Testis (tissue), 2 donors: ENCODE measurements around the gene PNMA8B.

Source experiments
- CTCF ChIP-seq, 3 experiments: fragments of 450-650 bp in 2 of 3; fragments of 200-600 bp in 1 of 3; sonication (generic) in 1 of 3; IDR thresholded peaks; one replicate each; pipeline ENCODE4 v1.5.1; 2016 to 2019; ENCODE audit warnings: antibody characterized with exemption in 3 of 3, mild to moderate bottlenecking in 2 of 3, moderate library complexity in 1 of 3
- POLR2A ChIP-seq: fragments of 450-650 bp; IDR thresholded peaks from one replicate; pipeline ENCODE4 v1.6.1; 2017; ENCODE audit warnings: antibody characterized with exemption, mild to moderate bottlenecking, moderate library complexity

GRCh38 chr19:46481223-46481848 lies 14.3 kb downstream of the PNMA8B start:
- no peak for TF ChIP-seq CTCF (IDR thresholded peaks at IDR 0.05)
- no peak for TF ChIP-seq POLR2A
